ENCODE measurements around the gene TTC39C. TPM values are rescaled to one million over a fixed set of nuclear protein-coding genes. Genes with fewer than 3 reads are reported as not detected.

Gene TTC39C
- polyA plus RNA-seq, 2 of the 4 experiments (the other 2 are of a cell fraction) = 8.7 to 18.4 TPM

DNA sequence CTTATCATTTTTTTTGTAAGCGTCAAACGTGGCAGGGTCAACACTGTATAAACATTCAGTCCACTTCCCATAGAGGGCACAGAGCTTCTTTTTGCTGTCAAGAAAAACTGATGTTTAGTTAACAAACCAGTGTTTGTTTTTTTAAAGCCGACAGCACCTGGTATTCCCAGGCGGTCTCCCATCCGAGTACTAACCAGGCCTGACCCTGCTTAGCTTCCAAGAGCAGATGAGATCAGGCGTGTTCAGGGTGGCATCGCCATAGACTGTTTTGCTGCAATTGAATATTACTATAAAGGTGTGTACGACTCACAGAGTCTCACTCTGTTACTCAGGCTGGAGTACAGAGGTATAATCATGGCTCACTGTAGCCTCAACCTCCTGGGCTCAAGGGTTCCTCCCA, 155.8 kb downstream of the TTC39C start:
- H3K9me3 ChIP-seq = no peaks in the 10 kb centered on the region
- no peak overlapping the region for H3K4me3 ChIP-seq
- no peak for FAIRE-seq
- POLR2A ChIA-PET = no interaction called here
- no peak overlapping the region for H3K27ac ChIP-seq
- H3K4me2 ChIP-seq = no peak overlapping the region
- TF ChIP-seq ESRRA (IDR thresholded peaks at IDR 0.05; ENCODE audit: borderline replicate concordance, low read length) = no peak
- TF ChIP-seq RNF2 (IDR thresholded peaks at IDR 0.05; ENCODE audit: borderline replicate concordance, low read depth) = no peak
- no peak for TF ChIP-seq CHD4 (IDR thresholded peaks at IDR 0.05; ENCODE audit: borderline replicate concordance)
- TF ChIP-seq, protein P1, sequence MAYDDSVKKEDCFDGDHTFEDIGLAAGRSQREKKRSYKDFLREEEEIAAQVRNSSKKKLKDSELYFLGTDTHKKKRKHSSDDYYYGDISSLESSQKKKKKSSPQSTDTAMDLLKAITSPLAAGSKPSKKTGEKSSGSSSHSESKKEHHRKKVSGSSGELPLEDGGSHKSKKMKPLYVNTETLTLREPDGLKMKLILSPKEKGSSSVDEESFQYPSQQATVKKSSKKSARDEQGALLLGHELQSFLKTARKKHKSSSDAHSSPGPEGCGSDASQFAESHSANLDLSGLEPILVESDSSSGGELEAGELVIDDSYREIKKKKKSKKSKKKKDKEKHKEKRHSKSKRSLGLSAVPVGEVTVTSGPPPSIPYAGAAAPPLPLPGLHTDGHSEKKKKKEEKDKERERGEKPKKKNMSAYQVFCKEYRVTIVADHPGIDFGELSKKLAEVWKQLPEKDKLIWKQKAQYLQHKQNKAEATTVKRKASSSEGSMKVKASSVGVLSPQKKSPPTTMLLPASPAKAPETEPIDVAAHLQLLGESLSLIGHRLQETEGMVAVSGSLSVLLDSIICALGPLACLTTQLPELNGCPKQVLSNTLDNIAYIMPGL (CRISPR knock-in tag; IDR thresholded peaks at IDR 0.05; ENCODE audit: borderline replicate concordance) = no peak
- no peak for TF ChIP-seq ZSCAN20 (CRISPR knock-in tag; IDR thresholded peaks at IDR 0.05)
- no peak for TF ChIP-seq JUN (IDR thresholded peaks at IDR 0.05)
- TF ChIP-seq PHF8 (IDR thresholded peaks at IDR 0.05; ENCODE audit: borderline replicate concordance, low read depth) = no peak
- TF ChIP-seq MYC (IDR thresholded peaks at IDR 0.05; ENCODE audit: borderline replicate concordance, low read length) = no peak
- TF ChIP-seq, protein P2, sequence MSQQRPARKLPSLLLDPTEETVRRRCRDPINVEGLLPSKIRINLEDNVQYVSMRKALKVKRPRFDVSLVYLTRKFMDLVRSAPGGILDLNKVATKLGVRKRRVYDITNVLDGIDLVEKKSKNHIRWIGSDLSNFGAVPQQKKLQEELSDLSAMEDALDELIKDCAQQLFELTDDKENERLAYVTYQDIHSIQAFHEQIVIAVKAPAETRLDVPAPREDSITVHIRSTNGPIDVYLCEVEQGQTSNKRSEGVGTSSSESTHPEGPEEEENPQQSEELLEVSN (IDR thresholded peaks at IDR 0.05; ENCODE audit: borderline replicate concordance, low read depth) = no peak
- no peak for TF ChIP-seq CHD2 (IDR thresholded peaks at IDR 0.05; ENCODE audit: low read length, partially characterized antibody)
- no peak for TF ChIP-seq MAFK (IDR thresholded peaks at IDR 0.05; ENCODE audit: partially characterized antibody)
- TF ChIP-seq, protein P3, sequence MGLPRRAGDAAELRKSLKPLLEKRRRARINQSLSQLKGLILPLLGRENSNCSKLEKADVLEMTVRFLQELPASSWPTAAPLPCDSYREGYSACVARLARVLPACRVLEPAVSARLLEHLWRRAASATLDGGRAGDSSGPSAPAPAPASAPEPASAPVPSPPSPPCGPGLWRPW (IDR thresholded peaks at IDR 0.05) = no peak
- TF ChIP-seq NR3C1 (IDR thresholded peaks at IDR 0.05) = no peak
- TF ChIP-seq ZFP36 (IDR thresholded peaks at IDR 0.05; ENCODE audit: borderline replicate concordance, partially characterized antibody) = no peak
- no peak for TF ChIP-seq EP300 (IDR thresholded peaks at IDR 0.05)
- TF ChIP-seq NFE2L2 (conservative IDR thresholded peaks at IDR 0.05; ENCODE audit: low read length) = no peak
- TF ChIP-seq, protein P4, sequence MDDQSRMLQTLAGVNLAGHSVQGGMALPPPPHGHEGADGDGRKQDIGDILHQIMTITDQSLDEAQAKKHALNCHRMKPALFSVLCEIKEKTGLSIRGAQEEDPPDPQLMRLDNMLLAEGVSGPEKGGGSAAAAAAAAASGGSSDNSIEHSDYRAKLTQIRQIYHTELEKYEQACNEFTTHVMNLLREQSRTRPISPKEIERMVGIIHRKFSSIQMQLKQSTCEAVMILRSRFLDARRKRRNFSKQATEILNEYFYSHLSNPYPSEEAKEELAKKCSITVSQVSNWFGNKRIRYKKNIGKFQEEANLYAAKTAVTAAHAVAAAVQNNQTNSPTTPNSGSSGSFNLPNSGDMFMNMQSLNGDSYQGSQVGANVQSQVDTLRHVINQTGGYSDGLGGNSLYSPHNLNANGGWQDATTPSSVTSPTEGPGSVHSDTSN (IDR thresholded peaks at IDR 0.05) = no peak
- TF ChIP-seq CEBPB (IDR thresholded peaks at IDR 0.05) = no peak
- WGBS (ENCODE audit: missing lambda C conversion rate) = 87% methylated on average over 8 of the region's 8 CpGs
- 0 out of 3 replicates have a peak, but pooled peaks cover 6% of the 10 kb centered on the region for H3K4me1 ChIP-seq
- CTCF ChIA-PET = no interaction called here
- DNase-seq (ENCODE audit: low read depth in 1 of 2, low spot score in 1 of 2) = no peak
- ATAC-seq = no peak

DNA sequence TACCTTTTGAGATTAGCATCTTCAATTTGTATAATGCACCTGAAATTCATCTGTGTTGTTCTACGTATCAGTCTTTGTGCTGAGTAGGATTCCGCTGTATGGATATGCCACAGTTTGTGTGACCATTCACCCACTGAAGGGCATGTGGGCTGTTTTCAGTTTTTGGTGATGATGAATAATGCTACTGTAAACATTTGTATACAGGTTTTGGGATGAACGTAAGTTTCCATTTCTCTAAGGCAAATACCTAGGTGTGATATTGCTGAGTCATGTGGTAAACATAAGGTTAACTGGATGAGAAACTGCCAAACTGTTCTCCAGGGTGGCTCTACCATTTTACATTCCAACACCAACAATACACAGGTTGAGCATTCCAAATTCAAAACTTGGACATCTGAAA, 159.4 kb downstream of the TTC39C start:
- ChIA-PET POLR2A (no interaction called here), CTCF (no interaction called here)
- FAIRE-seq (no peak), DNase-seq (ENCODE audit: low read depth in 1 of 2, low spot score in 1 of 2) (no peak), ATAC-seq (no peak)
- H3K9me3 ChIP-seq = no peaks in the 10 kb centered on the region
- WGBS (ENCODE audit: missing lambda C conversion rate) = 67% methylated on average over 3 of the region's 3 CpGs
- H3K27ac ChIP-seq = no peak overlapping the region
- H3K4me1 ChIP-seq = 0 out of 3 replicates have a peak, but pooled peaks cover 6% of the 10 kb centered on the region
- H3K4me2 ChIP-seq = peak overlapping the region; percentile 38; the same call in 1 of the 3 replicates
- peak; percentile 59 for TF ChIP-seq NFE2L2 (conservative IDR thresholded peaks at IDR 0.05; ENCODE audit: low read length)
- TF ChIP-seq MAFK (IDR thresholded peaks at IDR 0.05; ENCODE audit: partially characterized antibody) = peak; percentile 88
- TF ChIP-seq, protein P4 (IDR thresholded peaks at IDR 0.05) = no peak
- TF ChIP-seq KDM1A (IDR thresholded peaks at IDR 0.05; ENCODE audit: low read depth) = no peak
- H3K4me3 ChIP-seq = no peak overlapping the region
